Measurements from ENCODE around the gene DLL1. TPM values are rescaled to one million over a fixed set of nuclear protein-coding genes. Genes with fewer than 3 reads are reported as not detected.

Gene DLL1
- total RNA-seq, 1 donor from 2014 or later: 14.6 TPM

- H3K27me3 ChIP-seq: peaks cover 6% of the 10 kb centered on the region
- peaks cover 13% of the 10 kb centered on the region for H3K4me1 ChIP-seq
- no peak overlapping the region for H3K27ac ChIP-seq
- H3K36me3 ChIP-seq: no peaks in the 10 kb centered on the region
- ATAC-seq (no peak), DNase-seq (no peak)
- H3K9me3 ChIP-seq: no peaks in the 10 kb centered on the region
- no peak overlapping the region for H3K4me3 ChIP-seq
- intact Hi-C loops (cut with DNase I): no loop called here
- TF ChIP-seq CTCF (IDR thresholded peaks at IDR 0.05): no peak
Observed at GRCh38 chr6:170264086-170264485, 26.8 kb downstream of the DLL1 start.

GRCh38 chr6:170263410-170263809 lies 27.5 kb downstream of the DLL1 start:
- intact Hi-C loops (cut with DNase I): no loop called here

GRCh38 chr6:170262489-170263088 lies 28.3 kb downstream of the DLL1 start:
- ATAC-seq: no peak
- intact Hi-C loops (cut with DNase I): no loop called here
- Histone ChIP-seq H3K4me3 (no peak overlapping the region), H3K4me1 (peaks cover 13% of the 10 kb centered on the region), H3K27me3 (peaks cover 6% of the 10 kb centered on the region), H3K27ac (no peak overlapping the region), H3K36me3 (no peaks in the 10 kb centered on the region), H3K9me3 (no peaks in the 10 kb centered on the region)
- no peak for TF ChIP-seq CTCF (IDR thresholded peaks at IDR 0.05)
- no peak for DNase-seq

More at GRCh38 chr6:170263410-170263809, 27.5 kb downstream of the DLL1 start:
- no peak for DNase-seq
- no peak for ATAC-seq
- no peak for TF ChIP-seq CTCF (IDR thresholded peaks at IDR 0.05)
- Histone ChIP-seq H3K36me3 (no peaks in the 10 kb centered on the region), H3K4me3 (no peak overlapping the region), H3K27me3 (peaks cover 6% of the 10 kb centered on the region), H3K4me1 (peaks cover 13% of the 10 kb centered on the region), H3K9me3 (no peaks in the 10 kb centered on the region), H3K27ac (no peak overlapping the region)

GRCh38 chr6:170261643-170262488 lies 29.0 kb downstream of the DLL1 start:
- ATAC-seq (no peak), DNase-seq (no peak)
- Histone ChIP-seq H3K36me3 (no peaks in the 10 kb centered on the region), H3K27me3 (peaks cover 6% of the 10 kb centered on the region), H3K4me3 (no peak overlapping the region), H3K27ac (no peak overlapping the region), H3K4me1 (peaks cover 13% of the 10 kb centered on the region), H3K9me3 (no peaks in the 10 kb centered on the region)
- intact Hi-C loops (cut with DNase I): no loop called here
- TF ChIP-seq CTCF (IDR thresholded peaks at IDR 0.05): no peak

- no peak for TF ChIP-seq CTCF (IDR thresholded peaks at IDR 0.05)
- Histone ChIP-seq H3K36me3 (no peaks in the 10 kb centered on the region), H3K4me1 (peaks cover 4% of the 10 kb centered on the region), H3K9me3 (no peaks in the 10 kb centered on the region), H3K27ac (no peak overlapping the region), H3K4me3 (no peak overlapping the region), H3K27me3 (peaks cover 6% of the 10 kb centered on the region)
- DNase-seq (no peak), ATAC-seq (no peak)
- intact Hi-C loops (cut with DNase I): no loop called here
Observed at GRCh38 chr6:170260686-170261085, 30.2 kb downstream of the DLL1 start.

Data from upper lobe of right lung (tissue), 1 donor.